GM21619 (cell line): ENCODE results near the gene RNF166.

Experiments
- ATAC-seq: cut with Tn5 transposase; IDR thresholded peaks from one replicate; pipeline ENCODE4 v1.9.1; 2021; ENCODE audit not compliant: unreplicated experiment

RNF166 gene

DNA sequence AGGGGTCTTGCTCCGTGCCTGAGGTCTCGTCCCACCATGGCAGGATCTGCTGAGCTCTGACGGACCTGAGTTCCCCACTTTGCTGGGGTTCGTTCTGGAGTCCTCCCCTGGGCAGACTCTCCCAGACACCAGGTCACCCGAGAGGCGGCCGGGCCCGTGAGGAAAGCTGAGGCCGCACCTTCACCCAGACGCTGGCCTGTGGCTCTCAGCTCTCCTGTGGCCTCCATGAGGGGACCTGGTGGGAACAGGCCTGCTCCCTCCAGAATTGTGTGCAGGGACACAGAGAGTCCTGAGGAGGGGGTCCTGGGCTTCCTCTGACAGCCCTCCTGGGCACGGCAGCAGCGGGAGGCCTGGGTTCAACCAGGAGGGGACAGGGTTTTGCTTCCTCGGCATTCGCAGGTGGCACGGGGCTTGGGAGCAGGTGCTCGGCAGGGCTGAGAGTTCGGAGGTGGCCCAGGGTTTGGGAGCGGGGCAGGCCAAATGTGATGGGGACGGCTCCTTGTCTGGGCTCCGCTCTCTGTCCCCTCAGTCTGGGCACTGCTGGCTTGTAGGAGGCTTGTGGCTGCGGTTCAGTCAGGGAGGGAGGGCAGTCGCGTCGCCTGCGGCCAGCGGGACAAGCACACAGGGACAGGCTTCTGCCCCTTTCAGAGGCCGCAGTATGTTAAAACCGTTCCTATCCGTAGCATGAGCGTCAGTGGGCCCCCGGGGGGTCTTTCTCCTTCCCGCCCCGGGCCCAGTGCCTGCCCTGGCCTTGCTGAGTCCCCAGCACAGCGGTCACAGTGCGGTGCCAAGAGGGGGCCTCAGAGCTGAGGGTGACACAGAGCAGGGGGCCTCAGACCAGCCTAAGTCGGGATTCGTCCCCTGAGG is 11.8 kb downstream of the RNF166 start:
- no peak for ATAC-seq

- no peak for ATAC-seq
Observed at GRCh38 chr16:88693420-88694177, 12.6 kb downstream of the RNF166 start.

GRCh38 chr16:88692861-88693260 is 13.3 kb downstream of the RNF166 start:
- ATAC-seq = no peak

DNA sequence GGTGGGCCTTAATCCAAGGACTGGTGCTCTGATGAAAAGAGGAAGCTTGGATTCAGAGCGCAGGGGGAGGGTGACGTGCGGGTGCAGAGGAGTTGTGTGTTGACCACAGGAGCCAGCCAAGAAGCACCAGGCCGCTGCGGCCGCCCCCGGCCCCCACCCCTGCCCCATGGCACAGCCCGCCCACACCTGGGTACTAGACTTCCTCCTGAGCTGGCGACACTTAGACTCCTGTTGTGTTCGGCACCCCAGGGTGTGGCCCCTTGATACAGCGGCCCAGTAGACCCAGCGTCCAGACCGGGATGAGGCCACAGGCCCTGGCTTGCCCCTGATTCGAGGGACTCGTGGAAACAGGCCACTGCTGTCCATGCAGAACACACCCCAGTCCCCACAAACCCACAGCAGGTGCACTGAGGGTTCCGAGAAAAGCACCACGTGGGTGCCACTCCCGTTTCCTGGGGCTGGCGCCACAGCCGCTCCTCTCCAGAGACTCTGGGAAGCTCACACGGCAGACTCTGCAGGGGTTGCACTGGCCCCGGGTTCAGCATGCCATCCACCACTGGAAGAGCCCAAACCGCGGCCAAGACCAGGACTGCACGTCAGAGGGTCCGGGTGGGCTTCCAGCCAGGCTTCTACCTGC is 14.2 kb downstream of the RNF166 start:
- ATAC-seq = no peak

DNA sequence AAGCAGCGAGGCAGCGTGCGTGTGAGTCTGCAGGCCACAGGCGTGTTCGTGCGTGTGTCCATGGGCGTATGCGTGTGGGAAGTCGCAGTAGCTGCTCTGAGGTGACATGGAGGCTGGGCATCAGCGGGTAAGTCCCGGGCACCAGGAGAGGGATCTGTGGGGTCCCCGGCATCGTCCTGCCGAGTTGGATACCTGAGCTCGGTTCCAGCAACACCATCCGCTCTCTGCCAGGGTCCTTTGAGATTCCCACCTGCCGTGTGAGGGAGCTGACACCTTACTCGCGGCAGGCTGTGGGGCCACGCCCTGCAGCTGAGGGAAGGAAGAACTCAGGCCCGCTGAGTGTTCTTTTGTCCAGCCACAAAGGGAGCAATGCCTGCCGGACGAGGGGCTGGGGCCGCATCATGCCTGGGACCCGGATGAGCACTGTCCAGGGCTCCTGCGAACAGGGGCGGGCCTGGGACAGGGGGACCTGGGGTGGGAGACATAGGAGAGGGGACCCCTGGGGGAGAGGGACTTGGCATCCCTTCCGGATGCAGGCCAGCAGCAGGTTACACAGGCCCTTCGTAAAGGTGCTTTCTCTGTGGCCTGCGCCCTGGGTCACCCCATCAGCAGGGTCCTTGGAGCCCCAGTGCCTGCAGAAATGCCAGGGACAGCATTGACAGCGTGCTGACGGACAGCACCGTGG is 14.9 kb downstream of the RNF166 start:
- no peak for ATAC-seq

DNA sequence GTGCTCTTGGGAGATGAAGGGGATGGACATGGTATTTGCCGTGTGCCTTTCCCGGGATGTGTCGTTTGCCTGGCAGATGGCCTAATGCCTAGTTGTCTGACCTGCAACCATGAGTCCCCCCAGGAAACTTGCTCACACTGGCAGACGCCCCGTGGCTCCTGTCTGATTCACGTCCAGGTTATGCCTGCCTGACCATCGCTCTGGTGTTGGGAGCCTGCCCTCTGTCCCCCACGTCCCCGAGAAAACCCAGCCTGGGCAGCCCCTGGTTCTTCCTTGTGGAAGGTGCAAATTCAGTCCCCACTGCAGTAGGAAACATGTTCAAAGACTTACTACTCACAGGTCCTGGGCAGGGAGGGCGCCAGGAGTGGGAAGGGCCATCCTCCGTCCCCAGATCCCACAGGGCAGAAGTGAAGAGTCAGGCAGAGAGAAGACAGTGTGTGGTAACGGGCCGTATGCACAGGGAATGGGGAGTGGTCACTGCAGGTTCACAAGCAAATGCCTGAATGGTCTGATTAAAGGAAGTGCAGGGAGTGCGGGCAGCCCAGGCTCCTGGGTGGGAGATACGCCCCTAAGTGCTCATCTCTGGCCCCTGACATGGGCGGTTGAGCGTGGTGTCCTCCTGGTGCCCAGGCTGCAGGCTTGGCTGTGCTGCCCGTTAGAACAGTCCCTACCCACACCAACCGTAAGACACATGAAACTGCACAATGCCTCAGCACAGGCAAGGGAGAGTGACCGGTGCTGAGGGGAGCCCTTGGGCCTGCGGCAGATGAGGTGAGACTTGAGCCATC is 15.7 kb downstream of the RNF166 start:
- no peak for ATAC-seq

DNA sequence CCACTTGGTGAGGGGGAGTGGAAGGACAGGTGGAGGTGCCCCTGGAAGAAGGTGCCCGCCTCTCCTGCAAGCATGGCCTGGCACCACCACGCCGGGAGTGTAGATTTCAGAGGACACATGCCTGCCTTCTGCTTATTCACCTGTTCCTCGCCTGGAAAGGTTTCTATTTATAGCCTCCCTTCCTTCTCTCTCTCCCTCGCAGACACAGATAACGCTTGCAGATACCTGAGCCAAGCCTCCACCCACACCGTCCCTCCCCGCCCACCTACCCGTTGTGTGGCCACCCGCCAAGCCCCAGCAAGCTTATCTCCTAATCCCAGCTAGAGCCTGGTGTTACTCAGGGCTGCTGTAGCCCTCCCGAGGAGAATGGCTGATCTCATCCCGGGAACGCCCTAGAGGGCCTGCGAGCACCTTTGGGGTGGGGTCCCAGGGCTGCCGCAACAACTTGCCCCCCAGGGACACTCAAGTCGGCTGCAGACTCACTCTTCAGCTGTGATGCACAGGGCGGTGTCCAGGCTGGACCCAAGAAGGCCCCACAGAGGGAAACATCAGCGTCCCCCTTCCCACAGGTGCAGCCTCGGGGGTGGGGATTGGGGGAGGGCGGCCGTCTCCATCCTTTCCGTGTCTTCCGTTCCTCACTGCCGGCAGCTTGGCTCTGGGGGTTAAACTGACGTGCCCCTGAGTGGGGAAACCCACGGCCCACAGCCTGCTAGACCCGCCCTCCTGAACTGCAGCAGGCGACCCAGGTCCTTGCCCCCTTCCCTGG is 18.0 kb downstream of the RNF166 start:
- no peak for ATAC-seq

- ATAC-seq = no peak
Observed at GRCh38 chr16:88687676-88688012, 18.6 kb downstream of the RNF166 start.

DNA sequence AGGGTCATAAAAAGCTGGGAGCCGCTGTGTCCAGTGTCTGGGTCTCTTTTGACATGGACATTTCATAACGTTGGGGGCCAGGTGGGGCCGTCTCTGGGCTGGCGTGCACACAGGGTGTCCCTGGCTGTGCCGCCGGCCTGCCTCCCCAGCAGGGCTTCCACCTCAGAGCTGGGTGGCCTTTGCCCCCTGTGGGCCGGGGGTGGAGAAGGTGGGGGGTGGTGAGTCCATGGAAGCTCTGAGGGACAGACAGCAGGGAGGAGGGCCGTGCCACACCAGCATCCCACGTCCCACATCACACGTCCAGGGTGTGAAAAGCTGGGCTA is 19.0 kb downstream of the RNF166 start:
- no peak for ATAC-seq

GRCh38 chr16:88686439-88687253 is 19.6 kb downstream of the RNF166 start, which contains the start of gene SNAI3:
Gene SNAI3, minus strand, starts transcription at chr16:88686507. Its CDS starts 101 bp downstream, at chr16:88686406.
- peak; percentile 63 for ATAC-seq

DNA sequence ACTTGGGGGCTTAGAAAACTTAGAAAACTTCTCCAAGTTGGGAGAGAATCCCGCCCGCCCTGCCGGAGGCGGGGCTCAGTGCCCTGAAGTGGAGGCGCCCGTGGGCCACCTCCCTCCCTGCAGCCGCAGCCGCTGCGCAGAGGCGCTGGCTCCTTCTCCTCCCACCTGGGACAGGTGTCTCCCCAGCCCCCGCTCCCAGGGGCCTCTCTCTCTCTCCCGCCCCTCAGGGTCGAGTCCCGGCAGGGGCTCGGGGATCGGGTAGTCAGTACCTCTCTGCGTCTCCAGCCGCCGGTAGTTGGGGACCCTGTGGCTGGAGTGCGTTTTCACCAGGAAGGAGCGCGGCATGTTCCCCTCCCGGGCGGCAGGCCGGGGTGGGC is 20.2 kb downstream of the RNF166 start:
- ATAC-seq = peak; percentile 8

DNA sequence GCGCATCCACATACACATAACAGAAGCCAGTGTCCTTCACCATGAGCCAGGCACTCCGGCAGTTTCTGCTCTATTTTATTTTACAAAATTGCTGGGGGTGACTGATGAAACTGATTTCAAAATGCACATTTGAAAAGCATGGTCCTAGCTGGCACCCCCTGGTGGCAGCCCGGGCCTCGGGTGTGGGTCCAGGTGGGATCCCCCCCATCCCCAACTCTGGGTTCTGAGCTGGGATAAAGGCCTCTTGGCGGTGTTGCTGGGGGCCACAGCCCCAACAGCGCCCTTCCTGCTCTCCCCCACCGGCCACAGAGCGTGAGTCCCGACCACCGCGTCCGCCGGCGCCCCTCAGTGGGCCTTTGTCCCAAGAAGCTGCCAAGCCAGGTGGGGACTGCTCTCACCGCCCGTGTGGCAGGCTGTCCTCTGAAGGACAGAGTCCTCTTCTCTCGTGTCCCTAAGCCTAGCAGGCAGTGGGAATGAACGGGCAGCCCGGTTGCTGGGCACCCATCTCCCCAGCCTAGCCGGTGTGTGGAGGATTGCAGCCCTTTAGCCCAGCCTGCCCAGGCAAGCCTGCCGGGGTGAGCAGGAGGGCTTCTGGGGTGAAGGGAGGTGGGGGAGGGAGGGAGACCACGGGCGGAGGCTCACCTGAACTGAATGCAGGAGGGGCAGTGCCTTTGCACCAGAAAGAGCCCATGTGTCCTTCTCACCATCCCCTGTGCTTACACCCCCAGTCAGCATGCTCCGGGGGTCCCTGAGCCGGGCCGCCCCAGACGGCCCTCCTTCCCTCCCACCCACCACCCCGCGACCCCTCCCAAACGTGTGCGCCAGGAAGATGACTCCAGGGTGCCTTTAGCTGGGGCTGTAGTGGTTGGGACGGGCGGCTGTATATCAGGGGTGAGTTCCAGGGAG is 20.8 kb downstream of the RNF166 start:
- ATAC-seq = no peak

- ATAC-seq = no peak
Observed at GRCh38 chr16:88684569-88685155, 21.5 kb downstream of the RNF166 start.

- peak; percentile 66 for ATAC-seq
Observed at GRCh38 chr16:88681709-88682451, 24.3 kb downstream of the RNF166 start.

DNA sequence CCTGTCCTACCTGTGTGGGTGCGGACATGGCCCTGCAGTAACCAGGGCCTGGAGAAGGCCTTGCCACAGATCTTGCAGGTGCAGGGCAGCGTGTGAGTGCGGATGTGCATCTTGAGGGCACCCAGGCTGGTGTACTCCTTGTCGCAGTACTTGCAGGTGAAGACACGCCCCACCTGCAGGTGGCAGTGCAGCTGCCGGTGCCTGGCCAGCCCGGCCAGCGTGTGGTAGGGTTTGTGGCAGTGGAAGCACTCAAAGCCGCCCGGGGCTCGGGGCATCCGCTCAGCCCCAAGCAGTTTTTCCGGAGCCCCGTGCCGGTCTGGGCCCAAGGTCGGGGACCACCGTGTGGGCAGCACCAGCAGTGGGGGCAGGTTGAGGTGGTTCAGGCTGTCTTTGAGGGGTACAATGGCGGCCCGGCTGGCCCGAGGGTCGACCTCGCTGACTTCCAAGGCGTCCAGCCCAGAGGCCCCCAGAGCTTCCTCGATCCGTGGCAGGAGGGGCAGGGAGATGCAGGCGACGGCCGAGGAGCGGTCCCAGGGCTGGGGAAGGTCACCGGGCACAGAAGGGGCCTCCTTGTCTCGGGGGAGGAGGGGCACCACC is 25.0 kb downstream of the RNF166 start:
- ATAC-seq = peak; percentile 20

GRCh38 chr16:88680554-88681083 is 25.6 kb downstream of the RNF166 start:
- no peak for ATAC-seq
